GM12892 (cell line): ENCODE measurements around the gene SMG6.

Experiments
- DNase-seq: peaks from one replicate; pipeline ENCODE4 v3.0.0; 2011; ENCODE audit not compliant: insufficient read length
- FAIRE-seq: peaks from 2 replicates; lab custom pipeline; 2011; peaks lifted over from hg19 to GRCh38; lab: Jason Lieb, UNC
- POLR2A ChIP-seq: IDR thresholded peaks from 2 replicates; pipeline ENCODE4 v1.6.1; 2011; ENCODE audit warnings: low read depth, low read length, control low read depth
- POLR2AphosphoS5 ChIP-seq: IDR thresholded peaks from 2 replicates; pipeline ENCODE4 v1.6.1; 2011; ENCODE audit warnings: low read depth, low read length, control low read depth
- TAF1 ChIP-seq: IDR thresholded peaks from 2 replicates; pipeline ENCODE4 v1.6.1; 2011; ENCODE audit warnings: low read depth, mild to moderate bottlenecking, control low read depth, low read length, borderline replicate concordance

Gene SMG6

DNA sequence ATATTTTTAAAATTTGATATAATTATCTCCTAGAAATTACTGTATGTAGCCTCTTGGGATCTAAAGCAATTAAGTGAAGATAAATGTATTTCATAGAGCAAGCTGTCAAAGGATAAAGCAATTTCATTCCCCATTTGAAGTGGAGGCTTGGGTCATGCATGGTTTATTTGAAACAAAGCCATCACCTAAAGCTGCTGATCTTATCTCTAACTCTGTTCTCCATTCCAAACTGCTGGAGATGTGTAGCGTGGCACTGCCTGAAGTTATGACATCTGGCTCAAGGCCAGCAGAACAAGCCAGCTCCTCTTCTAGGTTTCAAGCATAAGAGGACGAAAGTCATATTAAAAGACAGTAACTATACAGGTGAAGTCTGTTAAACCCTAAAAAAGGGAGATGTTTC, 164.8 kb downstream of the SMG6 start:
- no peak for FAIRE-seq
- TF ChIP-seq POLR2A (no peak), POLR2AphosphoS5 (no peak), TAF1 (no peak)
- no peak for DNase-seq

DNA sequence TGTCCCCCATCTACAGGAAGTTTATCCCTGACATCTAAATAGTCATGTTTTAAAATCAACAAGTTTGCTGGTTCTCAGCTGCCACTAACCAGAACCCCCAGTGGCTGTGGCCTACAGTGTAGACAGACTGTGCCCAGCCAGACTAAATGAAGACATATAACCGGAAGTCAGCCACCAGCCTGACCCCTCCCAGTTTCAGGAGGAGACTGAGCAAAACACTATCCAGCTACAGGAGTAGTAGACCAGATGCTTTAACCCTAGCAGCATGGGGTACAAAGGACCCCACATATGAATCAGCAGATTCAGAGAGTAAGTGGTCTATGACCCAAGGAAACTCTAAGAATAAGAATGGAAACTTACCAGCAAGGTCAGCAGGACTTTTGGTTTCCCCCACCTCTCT, 165.3 kb downstream of the SMG6 start:
- TF ChIP-seq TAF1 (no peak; the same call in 1 of the 2 replicates), POLR2AphosphoS5 (no peak), POLR2A (peak; percentile 58; the same call in 1 of the 2 replicates)
- DNase-seq (no peak), FAIRE-seq (peak; percentile 95)

DNA sequence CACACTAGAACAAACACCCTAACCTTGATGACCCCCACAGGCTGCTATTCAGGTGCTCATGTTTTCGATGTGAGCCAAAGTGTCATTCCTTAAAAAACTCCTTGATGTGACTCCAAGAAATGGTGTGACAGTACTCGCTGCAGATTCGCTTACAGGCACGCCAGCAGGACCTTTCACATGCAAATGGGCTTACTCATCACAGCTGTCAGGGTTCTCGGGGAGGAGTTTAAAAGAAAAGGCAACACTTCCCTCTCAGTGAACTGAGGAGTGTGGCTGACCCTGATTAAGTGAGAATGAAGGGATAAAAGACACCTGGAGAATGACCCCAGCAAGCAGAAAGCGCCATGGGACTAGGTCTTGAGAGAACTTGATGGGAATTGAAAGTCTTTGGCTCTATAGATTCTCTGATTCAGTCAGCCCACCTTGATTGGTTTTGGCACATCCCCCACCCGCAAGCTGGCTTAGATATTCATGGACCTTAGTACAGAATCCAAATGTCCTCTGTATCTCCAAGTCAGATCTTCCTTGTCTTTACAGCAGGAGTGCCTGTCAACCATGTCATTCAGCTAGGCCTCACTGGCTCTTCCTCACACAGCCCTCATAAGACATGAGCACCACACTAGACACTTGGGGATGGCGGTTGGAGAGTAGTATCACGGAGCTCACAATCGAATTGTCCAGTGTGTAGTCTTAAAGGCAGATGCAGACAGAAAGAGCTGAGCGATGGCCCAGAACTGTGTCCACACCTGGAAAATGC, 166.1 kb downstream of the SMG6 start:
- TF ChIP-seq POLR2AphosphoS5 (no peak; the same call in 1 of the 2 replicates), POLR2A (no peak), TAF1 (no peak)
- DNase-seq: no peak
- peak; percentile 90 for FAIRE-seq

DNA sequence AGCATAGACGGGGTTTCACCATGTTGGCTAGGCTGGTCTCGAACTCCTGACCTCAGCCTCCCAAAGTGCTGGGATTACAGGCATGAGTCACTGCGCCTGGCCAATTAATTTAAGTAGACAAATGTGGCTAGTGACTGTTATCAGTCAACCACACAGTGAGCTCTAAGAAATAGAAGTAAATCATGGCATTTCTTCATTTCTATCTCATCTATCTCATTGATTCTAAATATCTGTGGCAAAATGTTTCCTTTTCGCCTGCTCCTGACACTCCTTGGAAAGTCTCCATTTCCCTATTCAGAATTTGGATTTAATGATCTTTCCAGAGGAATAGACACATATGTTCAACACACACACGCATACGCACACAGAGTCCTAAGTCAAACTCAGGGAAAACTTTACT, 167.3 kb downstream of the SMG6 start:
- DNase-seq: no peak
- no peak for FAIRE-seq
- TF ChIP-seq POLR2A: no peak
- no peak for TF ChIP-seq POLR2AphosphoS5
- TF ChIP-seq TAF1: no peak

DNA sequence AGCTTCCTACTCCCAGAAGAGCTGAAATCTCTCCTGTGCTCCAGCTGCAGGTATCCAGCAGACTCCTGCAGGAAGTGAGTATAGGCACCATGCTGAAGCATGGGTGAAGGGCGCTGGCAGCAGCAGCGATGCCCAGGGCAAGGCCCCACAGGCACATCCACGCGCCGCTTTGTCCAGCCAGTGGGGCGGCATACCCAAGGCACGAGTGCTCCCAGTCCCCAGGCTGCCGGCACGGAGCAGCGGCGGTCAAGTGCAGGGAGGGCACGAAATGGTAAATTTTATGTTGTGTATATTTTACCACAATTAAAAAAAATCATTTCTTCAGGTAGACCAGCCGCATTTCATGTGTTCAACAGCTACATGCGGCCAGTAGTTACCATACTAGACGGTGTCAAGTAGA, 175.6 kb downstream of the SMG6 start:
- no peak for DNase-seq
- TF ChIP-seq POLR2AphosphoS5 (no peak), TAF1 (no peak), POLR2A (no peak)
- no peak for FAIRE-seq

DNA sequence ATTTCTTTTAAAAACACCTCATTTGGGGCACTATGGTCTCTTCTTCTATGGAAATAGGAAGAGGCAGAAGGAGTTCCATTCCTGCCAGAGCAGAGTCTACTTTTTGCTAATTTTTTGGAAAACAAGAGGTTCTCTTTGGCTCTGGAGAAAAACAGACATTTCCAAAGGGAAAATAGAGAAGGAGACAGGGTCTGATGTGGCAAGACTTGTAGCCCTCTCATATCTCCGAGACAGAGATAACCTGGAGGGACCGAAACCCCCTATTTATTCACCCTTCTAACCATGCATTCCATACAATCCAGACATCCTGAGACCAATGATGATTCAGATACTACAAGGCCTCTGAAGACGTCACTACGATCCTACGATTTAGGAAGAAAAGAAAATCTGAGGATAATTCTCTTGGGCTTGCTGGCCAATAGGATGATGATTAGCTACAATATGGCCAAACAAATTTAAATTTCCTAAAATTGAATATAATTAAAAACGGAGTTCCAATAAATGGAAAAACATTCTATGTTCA, 178.5 kb downstream of the SMG6 start:
- DNase-seq (no peak), FAIRE-seq (no peak)
- TF ChIP-seq POLR2A: no peak
- no peak for TF ChIP-seq TAF1
- no peak for TF ChIP-seq POLR2AphosphoS5

DNA sequence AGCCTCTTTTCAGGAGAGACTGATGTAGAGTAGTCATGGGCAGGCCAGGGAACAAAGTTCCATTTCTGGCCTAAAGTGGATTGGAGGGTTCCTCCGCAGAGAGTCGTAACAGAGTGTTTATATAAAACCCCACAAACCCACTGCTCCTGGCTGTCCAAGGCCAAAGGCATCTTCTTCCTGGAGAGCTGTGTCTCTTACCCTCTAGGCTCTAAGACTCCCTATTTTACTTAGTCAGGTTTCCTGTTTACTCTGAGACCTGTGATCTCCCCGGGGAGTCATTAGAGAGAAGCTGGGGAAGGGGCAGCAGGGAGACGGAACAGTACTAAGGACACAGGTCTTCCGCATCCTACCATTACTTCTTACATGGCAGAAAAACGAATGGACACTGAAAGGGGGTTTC, 179.2 kb downstream of the SMG6 start:
- TF ChIP-seq TAF1 (no peak), POLR2AphosphoS5 (no peak), POLR2A (no peak)
- DNase-seq: no peak
- FAIRE-seq: no peak

DNA sequence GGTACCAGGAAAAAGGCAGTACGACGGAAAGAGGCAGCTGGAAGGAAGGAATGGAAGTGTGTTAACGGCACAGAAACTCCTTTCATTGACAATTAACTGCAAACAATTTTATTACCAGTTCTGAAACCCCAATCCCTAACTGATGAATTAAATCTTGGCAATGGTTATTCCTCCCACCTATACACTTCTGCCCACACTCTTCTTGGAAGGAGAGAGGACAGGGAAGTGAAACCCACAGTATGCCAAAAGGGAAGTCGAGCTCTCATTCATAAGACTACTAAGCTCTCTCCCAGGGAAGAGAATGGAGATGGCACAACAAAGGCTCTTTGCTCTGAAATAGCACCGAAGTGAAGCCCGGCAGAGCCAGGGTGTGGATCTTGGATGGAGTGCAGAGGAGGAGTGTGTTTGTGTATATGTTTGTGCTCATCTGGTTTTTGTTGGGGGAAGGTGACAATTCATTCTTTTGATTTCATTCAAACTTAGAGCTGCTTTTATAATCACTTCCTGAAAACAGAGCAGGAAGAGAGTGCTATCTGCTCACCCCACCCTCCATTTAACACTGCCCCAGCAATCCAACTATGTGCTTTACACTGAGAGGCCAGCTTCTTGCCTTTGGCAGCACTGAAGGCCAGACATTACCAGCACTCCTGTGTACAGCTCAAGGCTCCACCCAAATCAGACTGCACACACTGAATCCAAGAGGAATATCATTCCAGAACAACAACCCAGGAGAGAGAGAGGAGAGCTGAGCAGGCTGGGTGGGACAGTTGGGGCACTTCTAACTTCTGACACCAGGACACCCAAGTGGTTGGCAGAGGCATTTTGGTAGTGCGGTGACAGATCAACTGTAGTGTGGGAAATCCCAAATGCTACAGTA, 180.0 kb downstream of the SMG6 start:
- no peak for DNase-seq
- TF ChIP-seq POLR2A (no peak), POLR2AphosphoS5 (no peak), TAF1 (no peak)
- peak; percentile 75 for FAIRE-seq

DNA sequence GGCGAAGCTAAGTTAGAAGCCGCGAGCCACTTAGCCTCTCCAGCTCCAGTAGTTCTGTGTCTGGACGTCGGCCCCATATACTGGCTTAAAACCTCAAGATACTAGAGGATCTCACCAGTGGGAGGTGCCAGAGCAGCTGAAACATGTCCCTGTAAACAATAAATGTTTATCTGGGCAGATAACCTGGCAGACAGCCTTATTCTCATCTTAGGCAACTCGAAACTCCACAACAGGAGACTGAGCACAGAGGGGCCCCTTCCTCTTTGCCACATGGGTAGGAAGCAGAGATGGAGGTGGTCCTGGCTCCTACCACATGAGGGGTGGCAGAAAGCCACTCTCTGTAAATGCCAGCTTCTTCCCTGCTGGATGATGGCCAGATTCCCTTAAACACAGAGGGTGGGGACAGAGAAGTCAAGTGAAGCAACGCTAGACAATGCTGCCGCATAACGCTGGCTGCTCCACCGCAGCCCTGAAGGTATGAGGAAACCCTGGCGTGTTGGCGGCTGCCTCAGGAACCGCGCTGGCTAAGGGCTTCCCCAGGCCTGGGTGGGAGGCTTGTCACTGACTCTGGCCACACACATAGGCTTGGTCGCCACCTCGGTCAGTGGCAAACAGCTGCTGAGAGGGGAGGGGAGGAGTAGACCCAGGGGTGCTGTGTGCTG, 180.8 kb downstream of the SMG6 start:
- peak; percentile 74 for FAIRE-seq
- DNase-seq: no peak

DNA sequence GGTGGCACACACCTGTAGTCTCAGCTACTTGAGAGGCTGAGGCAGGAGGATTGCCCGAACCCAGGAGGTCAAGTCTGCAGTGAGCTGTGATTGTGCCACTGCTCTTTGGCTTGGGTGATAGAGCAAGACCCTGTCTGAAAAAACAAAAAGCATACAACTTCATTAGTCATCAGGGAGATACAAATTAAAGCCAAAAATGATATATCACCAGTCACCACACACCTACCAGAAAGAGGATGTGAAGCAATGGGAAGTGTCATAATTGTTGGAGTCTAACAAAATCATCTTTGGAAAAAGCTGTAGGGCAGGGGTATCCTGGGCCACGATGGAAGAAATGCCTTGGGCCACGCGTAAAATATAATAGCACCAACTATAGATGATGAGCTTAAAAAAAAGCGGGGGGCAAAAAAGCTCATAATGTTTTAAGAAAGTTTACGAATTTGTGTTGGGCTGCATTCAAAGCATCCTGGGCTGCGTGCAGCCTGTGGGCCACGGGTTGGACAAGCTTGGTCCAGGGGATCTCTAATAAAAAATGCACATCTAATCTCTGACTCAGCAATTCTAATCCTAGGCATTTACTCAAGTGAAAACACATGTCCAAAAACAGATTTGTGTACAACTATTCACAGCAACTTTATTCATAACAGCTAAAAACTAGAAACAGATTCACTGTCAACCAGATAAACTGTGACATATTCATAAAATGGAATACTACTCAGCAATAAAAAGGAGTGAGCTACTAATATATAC, 182.8 kb downstream of the SMG6 start:
- FAIRE-seq (no peak), DNase-seq (no peak)
- no peak for TF ChIP-seq POLR2AphosphoS5
- TF ChIP-seq TAF1: no peak
- no peak for TF ChIP-seq POLR2A

More for the DNA sequence above, 180.8 kb downstream of the SMG6 start:
- no peak for TF ChIP-seq TAF1
- TF ChIP-seq POLR2A: no peak
- TF ChIP-seq POLR2AphosphoS5: no peak
